GM13977 (cell line): ENCODE data around the gene HOXD12.

Experiments
- DNase-seq: peaks from one replicate; pipeline ENCODE4 v3.0.0; 2012; ENCODE audit warnings: low spot score
- in situ Hi-C: fragments of 300-500 bp; cut with MboI; formaldehyde crosslinking; loops from one replicate; pipeline ENCODE4 v1.12.0; 2022; ENCODE audit warnings: low sequenced_read_pairs, low pct_unique_long_range_greater_than_20kb, mixed read lengths, inconsistent platforms; ENCODE audit not compliant: unreplicated experiment
- TF ChIP-seq, protein P1 (sequence below): IDR thresholded peaks from 2 replicates; pipeline ENCODE4 v1.5.1; 2012; ENCODE audit warnings: mild to moderate bottlenecking, control low read depth; ENCODE audit not compliant: insufficient read depth; ENCODE audit errors: extremely low read depth, missing control alignments

The HOXD12 gene

DNA sequence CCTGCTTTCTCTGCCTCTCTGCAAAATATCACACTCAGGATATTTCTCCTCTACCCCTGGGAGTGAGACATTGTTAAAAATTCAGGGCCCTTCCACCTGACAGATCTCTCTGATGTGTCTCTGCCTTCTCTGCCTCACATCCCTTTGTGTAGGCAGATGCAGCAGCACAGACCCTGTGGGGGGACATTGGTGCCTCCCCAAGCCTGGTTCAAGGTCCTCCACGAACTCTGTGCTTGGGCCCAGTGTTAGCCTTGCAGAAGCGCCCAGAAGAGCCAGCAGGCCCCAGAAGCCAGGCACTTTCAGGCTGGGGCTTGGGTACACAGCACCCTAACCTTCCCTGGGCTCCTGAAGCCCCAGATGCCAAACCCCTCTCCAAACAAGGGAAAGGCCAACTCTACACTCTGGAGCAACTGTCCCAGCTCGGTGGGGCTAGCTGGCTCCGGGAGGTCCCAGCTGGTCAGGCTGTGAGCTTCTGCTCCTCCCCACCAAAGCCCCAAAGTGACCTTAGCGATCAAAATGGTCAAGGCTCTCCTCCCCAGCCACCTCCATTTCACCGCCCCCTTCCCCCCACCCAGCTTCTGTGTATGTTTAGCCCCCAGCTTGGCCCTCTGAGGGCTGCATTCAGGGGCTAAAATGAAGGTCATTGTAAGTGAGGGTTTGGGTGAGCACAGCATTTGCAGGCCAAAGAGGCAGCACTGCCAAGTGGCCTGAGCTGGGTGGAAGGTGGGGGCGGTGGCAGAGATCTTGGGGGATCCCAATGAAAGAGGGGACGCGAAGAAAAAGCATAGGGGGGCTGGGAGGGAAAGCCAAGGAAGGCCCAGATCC is 25.6 kb downstream of the HOXD12 start:
- in situ Hi-C loops, result loop anchor here (10.0 to 25.0 kb wide), 2 partner anchors 763 to 1030 kb away; no protein-coding TSS in a partner anchor
- TF ChIP-seq, protein P1, sequence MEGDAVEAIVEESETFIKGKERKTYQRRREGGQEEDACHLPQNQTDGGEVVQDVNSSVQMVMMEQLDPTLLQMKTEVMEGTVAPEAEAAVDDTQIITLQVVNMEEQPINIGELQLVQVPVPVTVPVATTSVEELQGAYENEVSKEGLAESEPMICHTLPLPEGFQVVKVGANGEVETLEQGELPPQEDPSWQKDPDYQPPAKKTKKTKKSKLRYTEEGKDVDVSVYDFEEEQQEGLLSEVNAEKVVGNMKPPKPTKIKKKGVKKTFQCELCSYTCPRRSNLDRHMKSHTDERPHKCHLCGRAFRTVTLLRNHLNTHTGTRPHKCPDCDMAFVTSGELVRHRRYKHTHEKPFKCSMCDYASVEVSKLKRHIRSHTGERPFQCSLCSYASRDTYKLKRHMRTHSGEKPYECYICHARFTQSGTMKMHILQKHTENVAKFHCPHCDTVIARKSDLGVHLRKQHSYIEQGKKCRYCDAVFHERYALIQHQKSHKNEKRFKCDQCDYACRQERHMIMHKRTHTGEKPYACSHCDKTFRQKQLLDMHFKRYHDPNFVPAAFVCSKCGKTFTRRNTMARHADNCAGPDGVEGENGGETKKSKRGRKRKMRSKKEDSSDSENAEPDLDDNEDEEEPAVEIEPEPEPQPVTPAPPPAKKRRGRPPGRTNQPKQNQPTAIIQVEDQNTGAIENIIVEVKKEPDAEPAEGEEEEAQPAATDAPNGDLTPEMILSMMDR, result no peak
- no peak for DNase-seq

DNA sequence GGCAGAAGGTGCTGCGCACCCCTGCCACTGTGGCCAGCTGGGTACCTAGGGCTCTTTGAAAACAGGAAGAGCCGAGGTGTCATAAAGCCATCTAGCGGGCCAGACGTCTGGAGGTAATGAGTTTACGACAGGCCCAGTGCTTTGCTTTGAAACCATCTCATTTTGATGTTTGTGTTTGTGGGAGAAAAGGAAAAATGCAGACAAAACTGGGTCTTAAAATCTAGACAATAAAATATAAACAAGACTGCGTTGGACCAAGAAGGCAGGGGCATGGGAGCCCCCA is 26.1 kb downstream of the HOXD12 start:
- no peak for DNase-seq
- in situ Hi-C loops, result loop anchor here (10.0 kb wide), 1 partner anchor 1029 kb away; no protein-coding TSS in a partner anchor
- TF ChIP-seq, protein P1, result no peak

DNA sequence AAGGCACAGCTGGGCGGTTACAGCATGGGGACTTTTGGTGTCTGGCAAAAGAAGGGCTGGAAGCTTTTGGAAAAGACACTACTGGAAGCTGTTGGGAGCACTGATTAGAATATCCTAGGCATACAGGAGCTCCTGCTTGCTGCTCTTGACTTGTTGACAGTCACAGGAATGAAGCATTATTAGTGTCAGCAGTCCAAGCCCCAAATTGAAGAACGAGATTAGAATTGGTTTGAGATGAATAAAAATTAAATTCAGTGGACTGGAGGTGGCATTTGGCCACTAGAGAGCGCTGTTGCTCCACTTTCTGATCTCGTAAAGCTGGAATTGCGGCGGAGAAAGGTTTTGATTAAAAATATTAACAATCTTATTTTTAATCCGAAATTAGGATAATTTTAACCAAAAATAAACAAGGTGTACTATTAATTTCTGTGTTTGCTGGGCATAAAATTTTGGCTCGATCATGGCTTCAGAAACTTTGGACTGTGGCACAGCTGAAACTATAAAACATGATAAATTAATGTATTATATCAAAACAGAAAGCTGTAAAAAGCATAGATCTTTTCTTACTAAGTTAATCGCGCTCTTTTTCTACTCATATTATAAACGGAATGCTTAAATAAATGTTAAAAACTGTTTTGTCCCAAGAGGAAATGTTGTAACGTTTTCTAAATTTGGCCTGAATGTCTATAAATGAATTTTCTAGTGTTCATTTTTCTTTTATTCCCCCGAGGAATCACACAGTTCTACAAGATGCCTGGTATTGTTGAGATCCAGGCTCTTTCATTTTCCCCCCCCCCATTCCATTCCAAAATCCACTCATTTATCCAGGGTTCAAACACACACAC is 27.6 kb downstream of the HOXD12 start:
- in situ Hi-C loops, result loop anchor here (10.0 kb wide), 1 partner anchor 1028 kb away; no protein-coding TSS in a partner anchor
- peak; percentile 76 for DNase-seq
- TF ChIP-seq, protein P1, result peak; percentile 79

DNA sequence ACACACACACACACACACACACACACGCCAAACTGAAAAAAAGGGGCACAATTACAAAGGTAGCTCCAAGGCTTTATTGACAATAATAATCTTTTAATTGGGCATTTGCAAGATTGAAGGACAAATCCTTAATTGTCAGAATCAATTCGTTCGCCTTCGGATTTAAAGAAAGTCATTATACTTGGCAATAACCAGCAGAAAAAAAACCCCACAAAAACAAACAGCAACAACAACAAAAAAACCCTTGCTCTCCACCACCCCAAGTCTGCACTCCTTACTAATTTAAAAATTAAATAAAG is 28.1 kb downstream of the HOXD12 start:
- no peak for DNase-seq
- in situ Hi-C loops, result loop anchor here (10.0 kb wide), 1 partner anchor 1027 kb away; no protein-coding TSS in a partner anchor

DNA sequence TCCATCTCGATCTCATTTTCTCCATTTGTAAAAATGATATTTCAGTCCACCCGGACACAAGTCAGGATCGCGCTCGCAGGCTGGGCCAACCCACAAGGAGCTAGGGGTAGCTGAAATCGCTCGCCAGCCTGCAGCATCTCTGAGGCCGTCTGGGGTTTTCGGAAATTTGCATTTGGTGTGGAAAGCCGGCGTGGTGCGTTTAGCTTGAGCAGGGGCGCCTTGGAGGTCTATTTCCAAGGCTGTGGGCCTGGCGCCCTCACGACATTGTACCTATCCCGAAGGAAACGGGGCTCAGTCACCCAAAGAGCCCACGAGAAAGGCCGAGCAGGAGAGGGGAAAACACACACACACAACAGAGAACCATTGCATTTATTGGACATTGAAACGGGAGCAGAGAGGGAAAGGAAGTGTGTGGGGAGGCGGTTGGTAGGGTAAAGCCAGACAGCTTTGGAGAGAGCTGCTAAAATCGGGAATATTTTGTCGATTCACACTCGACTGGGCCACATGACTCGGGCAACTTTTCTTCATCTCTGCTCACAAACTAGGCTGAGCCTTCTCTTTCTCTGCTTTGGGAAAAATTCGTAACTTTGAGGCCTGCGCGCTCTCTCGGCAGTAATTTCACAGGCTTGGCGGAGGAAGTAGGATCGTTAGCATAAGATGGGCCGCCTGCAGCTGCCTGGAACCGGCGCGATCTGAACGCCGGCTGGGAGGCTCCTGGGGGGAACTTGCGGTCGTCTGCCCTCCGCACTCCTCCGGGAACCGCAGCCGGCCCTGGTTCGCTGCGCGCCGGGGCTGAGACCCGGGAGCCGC is 28.8 kb downstream of the HOXD12 start:
- TF ChIP-seq, protein P1, result no peak
- in situ Hi-C loops, result loop anchor here (10.0 kb wide), 1 partner anchor 1026 kb away; no protein-coding TSS in a partner anchor
- DNase-seq, result no peak

More for the DNA sequence above, 28.1 kb downstream of the HOXD12 start:
- TF ChIP-seq, protein P1, result no peak
